ENCODE results near the gene MVB12B. TPM values are rescaled to one million over a fixed set of nuclear protein-coding genes. Genes with fewer than 3 reads are reported as not detected.

The MVB12B gene
- total and polyA plus RNA-seq, 2 of the 8 experiments (the other 6 are each of a cell fraction or from before 2014, with no cell fraction given): 2.6 to 5.0 TPM

GRCh38 chr9:126536131-126536530 lies 209.5 kb downstream of the MVB12B start:
- no peak overlapping the region for H3K4me3 ChIP-seq (ENCODE audit: extremely low read depth in 1 of 4, insufficient read depth in 2 of 4, low read depth in 3 of 4, low read length in 4 of 4)
- H3K23ac ChIP-seq (ENCODE audit: insufficient read length): no peak overlapping the region
- H2BK120ac ChIP-seq (replicated peaks; ENCODE audit: low read depth, low read length): no peak overlapping the region
- H3K4me1 ChIP-seq (replicated peaks in 1 of 4; ENCODE audit: control insufficient read depth in 3 of 4, insufficient read depth in 4 of 4, low read length in 3 of 4): peaks cover 9 to 32% (median 13%) of the 10 kb centered on the region in 4 experiments
- TF ChIP-seq POLR2A (IDR thresholded peaks at IDR 0.05; ENCODE audit: control extremely low read depth in 1 of 2, low read depth in 2 of 2, low read length in 2 of 2): no peak
- TF ChIP-seq EZH2 (IDR thresholded peaks at IDR 0.05; ENCODE audit: low read depth, low read length, severe bottlenecking): no peak
- no peak for TF ChIP-seq SP1 (IDR thresholded peaks at IDR 0.05; ENCODE audit: low read depth, low read length)
- TF ChIP-seq NRF1 (IDR thresholded peaks at IDR 0.05; ENCODE audit: low read depth, low read length): no peak
- TF ChIP-seq EGR1 (IDR thresholded peaks at IDR 0.05; ENCODE audit: borderline replicate concordance, low read depth, low read length): no peak
- no peak for TF ChIP-seq TBP (IDR thresholded peaks at IDR 0.05; ENCODE audit: low read depth, low read length)
- 88% methylated on average over 7 of the region's 7 CpGs; no CpG with 5 or more reads in 1 of the 2 experiments for WGBS, 2 experiments (ENCODE audit: extremely low coverage in 1 of 2, insufficient coverage in 1 of 2, insufficient read length in 1 of 2, insufficient replicate concordance in 2 of 2, low coverage in 1 of 2, low lambda C conversion rate in 2 of 2, missing lambda C conversion rate in 1 of 2)
- H3K56ac ChIP-seq (replicated peaks; ENCODE audit: insufficient read length, low read depth, low read length): no peak overlapping the region
- peak overlapping the region in 1 of 2 experiments; percentile 79; a peak in 1 of 4 replicates for H3K4me2 ChIP-seq (ENCODE audit: insufficient read depth in 1 of 2, low read depth in 2 of 2, low read length in 2 of 2)
- no peak overlapping the region for H2AFZ ChIP-seq (ENCODE audit: low read length)
- H3K9ac ChIP-seq (replicated peaks in 1 of 4; ENCODE audit: extremely low read depth in 1 of 4, low read depth in 3 of 4, low read length in 3 of 4): no peak overlapping the region
- CTCF ChIA-PET (ENCODE audit: partially characterized antibody): interaction anchor here (0.6 to 6.1 kb wide), 12 partner anchors 10 to 323 kb away, joined by 3 to 34 read pairs (median 4); no protein-coding TSS in a partner anchor
- no peak overlapping the region for H3K18ac ChIP-seq (ENCODE audit: extremely low read depth, low read length)
- peaks cover 0 to 8% (median 4%) of the 10 kb centered on the region in 4 experiments; a peak in 5 of 7 replicates for H3K27me3 ChIP-seq (replicated peaks in 1 of 4; ENCODE audit: control insufficient read depth in 3 of 4, extremely low read depth in 1 of 4, insufficient read depth in 3 of 4, low read length in 3 of 4)
- no peak overlapping the region for H2BK15ac ChIP-seq (ENCODE audit: low read length)
- H3K9me3 ChIP-seq (ENCODE audit: insufficient read depth in 2 of 2, low read depth in 1 of 2, low read length in 1 of 2): no peaks in the 10 kb centered on the region
- peaks cover 5% of the 10 kb centered on the region; the same call in 1 of the 2 replicates for H3K23me2 ChIP-seq (ENCODE audit: low read depth, low read length)
- no peak overlapping the region for H3K27ac ChIP-seq (ENCODE audit: low read depth, low read length)
- peak overlapping the region; percentile 13; the same call in 1 of the 2 replicates for H2BK20ac ChIP-seq (ENCODE audit: low read length)
- FAIRE-seq (no peak), DNase-seq (ENCODE audit: low read depth in 1 of 2, low spot score in 2 of 2) (no peak)
- H3K14ac ChIP-seq (ENCODE audit: insufficient read length): no peak overlapping the region
- no peak overlapping the region for H4K5ac ChIP-seq (ENCODE audit: insufficient read length, low read depth, low read length)
- H4K91ac ChIP-seq (replicated peaks; ENCODE audit: insufficient read length, low read length): peak overlapping the region; percentile 20
- no peaks in the 10 kb centered on the region for H3K79me2 ChIP-seq (ENCODE audit: control insufficient read depth in 1 of 2, insufficient read depth in 2 of 2, low read length in 2 of 2)
- no peak overlapping the region for H2BK5ac ChIP-seq (ENCODE audit: low read depth, low read length)
- H2BK12ac ChIP-seq (ENCODE audit: low read depth, low read length): no peak overlapping the region
- no peak overlapping the region for H4K8ac ChIP-seq (ENCODE audit: extremely low read depth, insufficient read depth, low read length)
- no peaks in the 10 kb centered on the region for H4K20me1 ChIP-seq (replicated peaks in 1 of 2; ENCODE audit: control insufficient read depth in 1 of 2, insufficient read depth in 2 of 2, low read length in 2 of 2)
- H3K4ac ChIP-seq (replicated peaks; ENCODE audit: insufficient read length, low read depth, low read length): no peak overlapping the region
- no peaks in the 10 kb centered on the region for H3K36me3 ChIP-seq (ENCODE audit: control insufficient read depth in 2 of 4, insufficient read depth in 4 of 4, low read length in 3 of 4)
- H2AK5ac ChIP-seq (ENCODE audit: low read depth, low read length): no peak overlapping the region; the same call in 1 of the 2 replicates
- no peaks in the 10 kb centered on the region for H3K79me1 ChIP-seq (ENCODE audit: low read depth, low read length)
- POLR2A ChIA-PET (ENCODE audit: partially characterized antibody): no interaction called here
